SJSA1 (cell line): Measurements from ENCODE around the gene GAS7. TPM values are rescaled to one million over a fixed set of nuclear protein-coding genes. Genes with fewer than 3 reads are reported as not detected.
"Not testable (repeated sequence)": the region's sequence is repeated elsewhere in the genome, so short reads cannot be mapped to it uniquely, and the experiment has no call there.

Source experiments
- DNase-seq, 2 experiments: peaks; one replicate each; pipeline ENCODE4 v3.0.0-alpha.2; 2015 to 2020; ENCODE audit warnings: low spot score in 2 of 2, low read depth in 1 of 2
- H3K27ac ChIP-seq: fragments of 250-450 bp; sonication (Bioruptor Pico); 2 replicates; pipeline ENCODE4 v1.5.1; 2020; ENCODE audit warnings: mild to moderate bottlenecking, moderate library complexity
- H3K27me3 ChIP-seq: fragments of 250-450 bp; sonication (Bioruptor Pico); replicated peaks from 2 replicates; pipeline ENCODE4 v1.5.1; 2020; ENCODE audit warnings: mild to moderate bottlenecking, moderate library complexity
- H3K36me3 ChIP-seq: fragments of 250-450 bp; sonication (Bioruptor Pico); 2 replicates; pipeline ENCODE4 v1.5.1; 2020; ENCODE audit warnings: mild to moderate bottlenecking
- H3K4me1 ChIP-seq: fragments of 250-450 bp; sonication (Bioruptor Pico); replicated peaks from 2 replicates; pipeline ENCODE4 v1.6.1; 2021; ENCODE audit warnings: mild to moderate bottlenecking
- H3K4me3 ChIP-seq: fragments of 250-450 bp; sonication (Bioruptor Pico); 2 replicates; pipeline ENCODE4 v1.5.1; 2020; ENCODE audit warnings: mild to moderate bottlenecking
- H3K9me3 ChIP-seq: fragments of 250-450 bp; sonication (Bioruptor Pico); replicated peaks from 2 replicates; pipeline ENCODE4 v1.5.1; 2020; ENCODE audit warnings: mild to moderate bottlenecking
- total RNA-seq: library from RNA; depleted of rRNA; stranded (reverse); fragments of >200 nt; shearing (Covaris generic); gene quantifications from 2 replicates; pipeline ENCODE4 v1.2.3, GENCODE V29; 2014

Gene GAS7
- total RNA-seq, 1 experiment from 2014 or later: 2.6 TPM

DNA sequence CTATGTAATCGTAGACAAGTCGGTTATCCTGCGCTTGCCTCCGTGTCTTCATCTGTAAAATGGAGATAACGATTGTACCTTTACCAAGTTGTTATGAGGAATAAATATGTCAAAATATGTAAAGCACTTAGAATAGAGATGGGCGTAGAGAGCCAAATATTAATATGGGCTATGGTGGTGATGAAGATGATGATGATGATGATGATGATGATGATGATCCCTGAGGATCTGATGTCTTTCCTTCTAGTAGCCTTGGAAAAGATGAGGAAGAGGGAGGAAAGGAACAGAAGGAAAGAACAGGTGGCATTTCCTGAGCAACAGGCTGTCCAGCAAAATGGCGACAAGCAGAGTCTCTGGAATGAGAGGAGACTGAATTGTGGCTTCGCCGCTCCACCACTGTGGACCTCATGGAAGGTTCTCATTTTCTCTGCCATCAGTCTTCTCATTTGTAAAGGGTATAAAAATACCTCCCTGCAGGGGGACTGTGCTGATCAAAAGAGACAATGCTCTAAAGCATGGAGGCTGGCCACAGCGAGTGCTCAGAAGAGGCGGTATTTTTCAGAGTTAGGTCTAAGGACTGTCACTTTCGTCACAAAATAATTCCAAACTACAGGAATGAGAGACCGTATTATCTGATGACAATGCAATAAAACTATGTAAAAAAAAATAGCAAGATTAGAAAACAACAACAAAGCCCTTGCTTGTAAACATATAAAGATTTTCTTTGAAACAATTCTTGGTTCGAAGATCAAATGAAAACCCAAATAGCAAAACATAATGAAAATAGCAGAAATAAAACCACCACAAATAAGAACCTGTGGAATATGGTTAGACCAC lies 276.2 kb downstream of the GAS7 start:
- Histone ChIP-seq H3K27ac (no peak overlapping the region), H3K4me3 (no peak overlapping the region)
- no peak for DNase-seq

DNA sequence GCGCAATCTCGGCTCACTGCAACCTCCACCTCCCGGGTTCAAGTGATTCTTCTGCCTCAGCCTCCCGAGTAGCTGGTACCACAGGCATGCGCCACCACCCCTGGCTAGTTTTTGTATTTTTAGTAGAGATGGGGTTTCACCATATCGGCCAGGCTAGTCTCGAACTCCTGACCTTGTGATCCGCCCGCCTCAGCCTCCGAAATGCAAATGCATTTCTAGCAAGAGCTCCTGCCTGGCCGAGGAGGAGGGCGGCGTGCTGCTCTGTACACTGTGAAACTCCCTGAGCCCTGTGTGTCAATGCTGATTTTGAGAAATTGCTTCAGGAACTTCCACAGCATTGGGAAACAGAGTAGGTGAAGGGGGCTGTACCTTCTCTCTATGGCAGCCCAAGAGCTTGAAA lies 277.2 kb downstream of the GAS7 start:
- H3K4me1 ChIP-seq, H3K4me3 ChIP-seq, H3K27ac ChIP-seq, H3K36me3 ChIP-seq, DNase-seq, H3K27me3 ChIP-seq, H3K9me3 ChIP-seq: not testable (repeated sequence)

More for the DNA sequence above, 276.2 kb downstream of the GAS7 start:
- H3K36me3 ChIP-seq: no peaks in the 10 kb centered on the region
- H3K9me3 ChIP-seq: no peaks in the 10 kb centered on the region
- H3K27me3 ChIP-seq: no peaks in the 10 kb centered on the region
- H3K4me1 ChIP-seq: no peaks in the 10 kb centered on the region

DNA sequence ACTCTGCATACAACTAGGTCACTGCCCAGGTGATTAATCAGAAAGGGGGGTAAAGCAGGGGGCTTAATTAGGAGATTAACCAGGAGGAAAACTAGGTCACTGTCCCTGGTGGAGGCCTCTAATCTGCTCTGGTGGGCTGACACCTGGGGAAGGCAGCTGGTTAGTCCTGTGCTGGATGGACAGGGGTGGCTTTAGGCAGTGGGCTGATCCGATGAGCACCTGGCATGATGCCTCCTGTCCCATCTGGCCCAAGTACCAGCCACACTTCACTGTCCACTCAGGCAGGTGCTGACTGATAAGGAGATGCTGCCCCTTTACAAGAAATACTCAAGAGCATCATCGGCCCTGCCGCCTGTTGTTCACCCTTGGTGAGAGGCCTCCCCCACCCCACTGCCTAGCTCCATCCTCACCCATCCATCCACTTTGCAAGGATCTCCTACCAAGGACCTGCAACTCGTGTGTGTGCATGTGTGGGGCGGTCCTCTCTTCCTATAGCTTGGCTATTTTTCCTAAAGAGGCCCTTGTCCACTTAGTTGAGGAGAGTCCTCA lies 279.5 kb downstream of the GAS7 start:
- no peak overlapping the region for H3K4me3 ChIP-seq
- no peaks in the 10 kb centered on the region for H3K36me3 ChIP-seq
- H3K27me3 ChIP-seq: no peaks in the 10 kb centered on the region
- H3K9me3 ChIP-seq: no peaks in the 10 kb centered on the region
- DNase-seq: no peak
- no peak overlapping the region for H3K27ac ChIP-seq
- no peaks in the 10 kb centered on the region for H3K4me1 ChIP-seq

DNA sequence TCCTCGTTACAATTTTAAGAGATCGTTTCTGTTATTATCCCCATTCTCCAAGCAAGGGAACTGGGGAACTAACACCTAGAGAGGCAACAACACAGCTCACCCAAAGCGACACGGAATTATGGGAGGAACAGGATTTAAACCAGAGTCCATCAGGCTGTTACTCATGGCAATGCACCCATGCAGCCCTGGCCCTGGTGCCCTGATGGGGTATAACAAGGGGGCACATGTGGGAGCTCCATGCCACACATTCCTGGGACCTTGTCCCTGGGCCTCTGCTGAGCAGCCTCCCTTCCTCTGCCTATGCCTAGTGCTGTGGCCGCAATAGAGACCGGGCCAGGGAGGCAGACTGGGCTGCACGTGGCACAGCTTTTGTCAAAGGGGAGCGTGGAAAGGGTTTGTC lies 280.1 kb downstream of the GAS7 start:
- no peak for DNase-seq
- no peaks in the 10 kb centered on the region for H3K27me3 ChIP-seq
- H3K36me3 ChIP-seq: no peaks in the 10 kb centered on the region
- no peak overlapping the region for H3K27ac ChIP-seq
- H3K9me3 ChIP-seq: no peaks in the 10 kb centered on the region
- H3K4me1 ChIP-seq: no peaks in the 10 kb centered on the region
- H3K4me3 ChIP-seq: no peak overlapping the region

DNA sequence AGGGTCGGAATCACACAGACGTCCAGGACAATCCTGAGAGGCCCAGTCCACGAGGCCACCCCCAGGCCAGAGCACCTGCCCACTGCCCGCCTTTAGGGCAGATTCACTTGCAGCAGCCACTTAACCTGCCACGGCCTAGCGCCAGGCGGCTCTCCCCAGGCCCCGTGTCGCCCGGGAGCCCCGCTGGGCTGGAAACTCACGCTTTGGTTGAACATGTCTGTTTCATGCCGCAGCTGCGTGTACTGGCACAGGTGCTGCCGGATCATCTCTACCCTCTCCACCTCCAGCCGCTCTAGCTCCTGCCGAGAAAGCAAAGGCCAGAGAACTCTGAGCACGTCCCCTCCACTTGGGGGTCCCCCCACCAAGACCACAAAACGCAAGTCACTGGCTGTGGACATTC lies 280.6 kb downstream of the GAS7 start:
- DNase-seq: no peak
- H3K27me3 ChIP-seq: no peaks in the 10 kb centered on the region
- H3K4me3 ChIP-seq: no peak overlapping the region
- H3K9me3 ChIP-seq: no peaks in the 10 kb centered on the region
- no peaks in the 10 kb centered on the region for H3K4me1 ChIP-seq
- no peak overlapping the region for H3K27ac ChIP-seq
- H3K36me3 ChIP-seq: no peaks in the 10 kb centered on the region

DNA sequence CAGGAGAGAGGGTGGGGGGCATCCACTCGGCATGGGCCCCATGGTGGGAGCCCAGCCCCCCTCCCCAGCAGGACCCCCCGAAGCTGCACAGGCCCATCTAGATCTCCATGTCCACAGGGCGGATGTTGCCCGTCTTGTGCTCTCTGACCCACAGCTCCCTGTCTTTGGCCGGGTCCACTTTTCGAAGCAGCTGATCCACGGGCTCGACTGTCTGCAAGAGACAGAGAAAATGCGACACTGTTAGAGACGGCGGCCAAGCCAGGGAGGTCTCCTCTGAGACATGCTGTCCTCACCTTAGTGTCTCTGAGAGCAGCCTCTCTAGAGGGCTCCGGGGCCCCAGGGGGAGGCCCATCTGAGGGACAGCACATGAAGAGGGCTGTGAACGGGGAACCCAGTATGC lies 281.3 kb downstream of the GAS7 start:
- no peaks in the 10 kb centered on the region for H3K27me3 ChIP-seq
- no peaks in the 10 kb centered on the region for H3K36me3 ChIP-seq
- no peak overlapping the region for H3K27ac ChIP-seq
- no peaks in the 10 kb centered on the region for H3K9me3 ChIP-seq
- no peaks in the 10 kb centered on the region for H3K4me1 ChIP-seq
- no peak for DNase-seq
- no peak overlapping the region for H3K4me3 ChIP-seq

DNA sequence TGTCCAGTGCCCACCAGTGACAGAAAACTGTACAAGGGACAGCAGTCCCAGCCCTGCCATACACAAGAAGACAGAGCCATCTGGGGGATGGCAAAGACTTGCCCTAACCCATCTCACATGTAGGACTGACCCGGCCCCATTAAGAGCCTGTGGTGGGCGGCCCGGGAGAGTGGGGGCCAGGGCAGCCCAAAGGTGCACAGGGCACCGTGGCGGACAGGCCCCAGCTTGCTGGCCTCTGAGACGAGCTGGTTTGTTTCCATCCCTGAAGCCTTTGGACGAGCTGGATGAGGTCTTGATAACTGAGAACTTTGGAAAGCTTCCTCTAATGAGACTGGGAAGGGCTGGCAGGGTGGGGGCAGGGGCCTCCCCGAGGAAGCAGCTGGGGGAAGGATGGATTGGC lies 282.3 kb downstream of the GAS7 start:
- Histone ChIP-seq H3K9me3 (no peaks in the 10 kb centered on the region), H3K27me3 (no peaks in the 10 kb centered on the region), H3K4me1 (no peaks in the 10 kb centered on the region), H3K36me3 (no peaks in the 10 kb centered on the region), H3K4me3 (no peak overlapping the region), H3K27ac (no peak overlapping the region)
- DNase-seq: no peak

DNA sequence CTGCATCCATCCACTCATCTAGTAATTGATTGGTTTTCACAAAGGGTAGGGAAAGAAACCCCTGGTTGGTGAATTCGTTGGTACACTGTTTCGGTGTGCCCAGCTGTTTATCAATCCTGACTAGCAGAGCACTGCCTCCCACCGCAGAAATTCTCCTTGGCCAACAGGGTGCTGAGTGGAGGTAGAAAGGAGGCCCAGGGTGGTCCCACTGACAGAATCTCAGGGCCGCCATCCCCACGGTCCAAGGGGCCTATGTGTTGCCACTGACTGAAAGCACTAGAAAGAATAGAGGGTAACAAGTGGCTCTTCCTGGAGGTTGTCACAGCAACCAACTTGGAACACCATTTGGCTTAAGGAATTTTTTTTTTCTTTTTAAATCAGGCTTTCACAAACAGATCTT lies 284.9 kb downstream of the GAS7 start:
- Histone ChIP-seq H3K4me3 (no peak overlapping the region), H3K27ac (no peak overlapping the region), H3K9me3 (no peaks in the 10 kb centered on the region), H3K27me3 (no peaks in the 10 kb centered on the region), H3K4me1 (peaks cover 3% of the 10 kb centered on the region), H3K36me3 (no peaks in the 10 kb centered on the region)
- no peak for DNase-seq

DNA sequence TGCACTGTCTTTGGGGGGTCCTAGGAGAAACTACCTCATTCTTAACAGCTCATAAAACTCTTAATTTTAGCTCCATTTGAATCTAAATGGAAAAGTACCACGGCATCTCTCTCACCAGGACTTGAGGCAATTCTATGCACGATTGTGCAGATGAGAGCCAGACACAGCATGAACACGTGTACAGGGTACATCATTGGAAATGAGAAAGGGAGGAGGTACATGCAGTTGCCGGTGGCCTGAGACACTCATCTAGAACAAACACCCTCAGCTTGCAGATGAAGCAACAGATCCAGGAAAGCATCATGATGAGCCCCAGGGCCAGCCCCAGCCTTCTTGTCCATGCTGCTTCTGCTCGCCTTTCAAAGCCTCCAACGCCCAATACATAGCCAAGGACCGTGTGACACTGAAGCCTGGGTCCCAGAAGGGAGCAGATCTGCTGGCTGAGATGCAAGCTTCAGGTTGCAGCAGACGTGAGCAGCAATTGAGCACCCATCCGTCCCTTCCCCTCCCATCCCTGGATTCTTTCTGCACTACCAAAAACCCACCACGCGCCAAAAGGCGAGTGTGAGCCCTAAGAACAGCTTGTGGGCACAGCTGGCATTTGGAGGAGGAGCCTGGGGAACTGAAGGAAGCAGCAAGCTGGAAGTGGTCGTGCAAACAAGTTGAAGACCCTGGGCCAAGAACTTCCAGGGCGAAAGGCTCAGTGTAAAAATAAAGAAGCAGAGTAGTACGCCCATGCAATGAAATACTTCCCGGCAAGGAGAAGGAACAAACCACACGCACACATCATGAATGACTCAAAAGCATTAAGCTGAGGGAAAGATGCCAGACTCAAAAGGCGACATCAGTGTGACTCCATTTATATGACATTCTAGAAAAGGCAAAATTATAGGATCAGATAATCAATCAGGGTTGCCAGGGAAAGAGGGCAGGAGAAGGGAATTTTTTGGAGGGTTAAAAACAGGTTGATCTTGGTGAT lies 286.0 kb downstream of the GAS7 start:
- no peak for DNase-seq
- Histone ChIP-seq H3K27me3 (no peaks in the 10 kb centered on the region), H3K4me1 (peaks cover 12% of the 10 kb centered on the region), H3K27ac (no peak overlapping the region), H3K4me3 (no peak overlapping the region), H3K36me3 (no peaks in the 10 kb centered on the region), H3K9me3 (no peaks in the 10 kb centered on the region)

DNA sequence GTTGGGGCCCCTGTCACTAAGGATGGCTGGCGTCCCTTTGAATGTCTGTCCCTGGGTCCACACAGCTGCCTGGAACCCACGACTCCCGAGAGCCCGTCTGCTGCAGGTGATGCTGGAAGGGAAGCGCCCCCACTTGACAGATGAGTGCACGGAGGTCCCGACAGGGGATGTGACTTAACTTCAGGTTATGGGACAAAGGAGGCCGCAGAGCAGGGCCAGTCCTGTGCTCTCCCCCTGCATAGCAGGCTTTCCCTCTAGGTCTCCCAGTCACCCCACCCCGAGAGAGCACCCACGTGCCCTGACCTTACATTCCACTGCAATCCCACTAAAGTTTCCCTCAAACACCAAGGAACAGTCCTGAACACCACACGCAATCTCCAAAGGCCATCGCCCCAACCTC lies 287.3 kb downstream of the GAS7 start:
- no peaks in the 10 kb centered on the region for H3K9me3 ChIP-seq
- peaks cover 12% of the 10 kb centered on the region for H3K4me1 ChIP-seq
- no peak overlapping the region for H3K27ac ChIP-seq
- no peak for DNase-seq
- H3K4me3 ChIP-seq: no peak overlapping the region
- H3K36me3 ChIP-seq: no peaks in the 10 kb centered on the region
- H3K27me3 ChIP-seq: no peaks in the 10 kb centered on the region

DNA sequence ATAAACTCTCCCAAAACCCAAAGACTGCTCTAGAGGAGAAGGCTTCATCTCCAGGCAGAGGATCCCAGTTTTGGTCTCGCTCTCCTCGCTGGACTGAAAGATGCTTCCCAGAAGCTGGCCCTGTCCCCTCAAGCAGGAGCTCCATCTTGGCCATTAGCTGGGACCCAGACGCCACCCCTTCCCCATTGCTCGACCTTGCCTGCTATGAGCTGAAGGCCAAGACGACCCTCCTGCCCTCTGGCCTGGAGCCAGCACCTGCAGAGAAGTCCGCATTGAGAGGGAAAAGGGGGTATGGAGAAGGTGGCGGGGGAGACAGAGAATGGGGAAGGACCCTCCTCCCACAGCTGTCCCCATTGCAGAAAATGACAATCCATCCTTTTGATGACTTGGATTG lies 289.8 kb downstream of the GAS7 start:
- DNase-seq: no peak
- H3K4me1 ChIP-seq: peaks cover 12% of the 10 kb centered on the region
- H3K27me3 ChIP-seq: no peaks in the 10 kb centered on the region
- H3K36me3 ChIP-seq: no peaks in the 10 kb centered on the region
- no peaks in the 10 kb centered on the region for H3K9me3 ChIP-seq
- no peak overlapping the region for H3K4me3 ChIP-seq
- no peak overlapping the region for H3K27ac ChIP-seq

DNA sequence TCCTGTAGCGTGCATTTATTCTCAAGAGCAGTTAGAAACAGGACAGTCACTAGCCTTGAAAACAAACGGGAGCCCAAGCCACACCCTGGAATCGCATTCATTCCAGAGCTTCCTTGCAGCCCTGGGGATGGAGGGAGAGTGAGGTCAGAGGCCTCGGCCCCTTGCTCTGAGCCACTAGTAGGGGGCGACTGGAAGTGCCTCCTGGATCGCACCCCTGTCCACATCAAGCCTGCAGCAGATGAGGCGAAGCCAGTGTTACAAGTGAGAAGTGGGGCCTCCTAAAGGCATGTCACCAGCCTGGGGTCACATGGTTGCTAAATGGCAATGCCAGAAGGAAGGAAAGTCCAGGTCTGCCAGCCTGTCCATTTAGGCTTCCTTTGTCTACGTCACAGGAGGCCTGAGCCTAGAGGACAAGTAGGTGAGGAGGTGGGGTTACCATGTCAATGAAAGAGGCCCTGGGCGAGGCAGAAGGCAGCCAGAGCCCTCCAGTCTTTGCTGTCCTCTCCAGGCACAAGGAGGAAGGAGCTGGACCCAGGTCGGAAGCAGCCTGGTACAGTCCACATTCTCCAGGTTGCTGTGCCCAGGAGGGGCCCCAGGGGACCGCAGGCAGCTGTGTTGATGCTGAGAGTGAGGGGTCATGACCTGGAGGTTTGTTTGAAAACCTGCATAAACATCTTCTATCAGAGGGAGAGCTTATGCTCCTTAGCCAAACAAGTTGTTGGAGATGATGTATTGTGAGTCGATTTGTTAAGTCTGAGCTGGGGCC lies 290.3 kb downstream of the GAS7 start:
- Histone ChIP-seq H3K27me3 (no peaks in the 10 kb centered on the region), H3K27ac (no peak overlapping the region), H3K9me3 (no peaks in the 10 kb centered on the region), H3K4me1 (peaks cover 12% of the 10 kb centered on the region), H3K36me3 (no peaks in the 10 kb centered on the region), H3K4me3 (no peak overlapping the region)
- DNase-seq: no peak

DNA sequence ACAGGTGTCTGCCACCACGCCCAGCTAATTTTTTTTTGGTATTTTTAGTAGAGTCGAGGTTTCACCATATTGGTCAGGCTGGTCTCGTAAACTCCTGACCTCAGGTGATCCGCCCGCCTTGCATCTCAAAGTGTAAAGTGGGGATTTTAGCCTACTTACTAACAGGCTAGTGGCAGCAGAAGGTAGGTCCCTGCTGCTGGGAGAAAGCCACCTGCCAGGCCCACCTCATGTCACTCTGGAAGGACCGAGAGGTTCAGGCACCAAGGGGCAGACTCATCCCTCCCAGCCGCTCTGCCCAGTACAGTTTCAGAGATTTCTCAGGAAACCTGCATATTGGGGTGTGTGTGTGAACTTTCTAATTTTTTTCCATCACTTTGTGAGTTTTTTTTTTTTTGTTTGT lies 291.3 kb downstream of the GAS7 start:
- no peak overlapping the region for H3K27ac ChIP-seq
- no peaks in the 10 kb centered on the region for H3K36me3 ChIP-seq
- peaks cover 16% of the 10 kb centered on the region for H3K4me1 ChIP-seq
- H3K9me3 ChIP-seq: no peaks in the 10 kb centered on the region
- no peaks in the 10 kb centered on the region for H3K27me3 ChIP-seq
- no peak overlapping the region for H3K4me3 ChIP-seq
- DNase-seq: no peak
